Fibroblast of the aortic adventitia (primary cell): ENCODE measurements around the gene TAL1. TPM values are rescaled to one million over a fixed set of nuclear protein-coding genes. Genes with fewer than 3 reads are reported as not detected.
A peak's percentile ranks its signal among the peaks of the same experiment; 100 is the strongest.

ENCODE experiments used
- DNase-seq: peaks from one replicate; pipeline ENCODE4 v3.0.0-alpha.2; 2010; ENCODE audit warnings: low read depth
- H3K4me3 ChIP-seq: 2 replicates; pipeline ENCODE4 v1.5.1; 2011; ENCODE audit warnings: low read depth, mild to moderate bottlenecking, control low read depth, low read length, moderate library complexity
- CTCF ChIP-seq: IDR thresholded peaks from 2 replicates; pipeline ENCODE4 v1.5.1; 2011; ENCODE audit warnings: mild to moderate bottlenecking, low read length, control low read depth, inconsistent platforms; ENCODE audit not compliant: insufficient read depth
- total RNA-seq: library from RNA; depleted of rRNA; stranded (reverse); fragments of >200 nt; gene quantifications from 2 replicates; pipeline ENCODE4 v1.2.3, GENCODE V29; 2012; ENCODE audit warnings: low replicate concordance

TAL1 gene
- total RNA-seq, 1 donor, result 0.36 TPM

- no peak for TF ChIP-seq CTCF
- no peak for DNase-seq
- no peak overlapping the region for H3K4me3 ChIP-seq
These were observed 45.5 kb downstream of the TAL1 start for GRCh38 chr1:47186267-47187185.

- TF ChIP-seq CTCF, result no peak
- no peak for DNase-seq
- no peak overlapping the region for H3K4me3 ChIP-seq
These were observed 47.0 kb downstream of the TAL1 start for GRCh38 chr1:47184822-47185677.

GRCh38 chr1:47184090-47184821 is 47.8 kb downstream of the TAL1 start:
- no peak for TF ChIP-seq CTCF
- DNase-seq, result no peak
- no peak overlapping the region for H3K4me3 ChIP-seq

- H3K4me3 ChIP-seq, result no peak overlapping the region
- no peak for TF ChIP-seq CTCF
- no peak for DNase-seq
These were observed 48.5 kb downstream of the TAL1 start for GRCh38 chr1:47183308-47184089.

GRCh38 chr1:47182676-47183235 is 49.3 kb downstream of the TAL1 start:
- H3K4me3 ChIP-seq, result no peak overlapping the region
- peak; percentile 24 for DNase-seq
- no peak for TF ChIP-seq CTCF
